HG02610 (cell line): ENCODE data around the gene HEATR1.
A peak's percentile ranks its signal among the peaks of the same experiment; 100 is the strongest.

Experiments
- ATAC-seq: cut with Tn5 transposase; IDR thresholded peaks from one replicate; pipeline ENCODE4 v1.9.1; 2021; ENCODE audit warnings: mild to moderate bottlenecking, moderate library complexity; ENCODE audit not compliant: unreplicated experiment

HEATR1 gene

DNA sequence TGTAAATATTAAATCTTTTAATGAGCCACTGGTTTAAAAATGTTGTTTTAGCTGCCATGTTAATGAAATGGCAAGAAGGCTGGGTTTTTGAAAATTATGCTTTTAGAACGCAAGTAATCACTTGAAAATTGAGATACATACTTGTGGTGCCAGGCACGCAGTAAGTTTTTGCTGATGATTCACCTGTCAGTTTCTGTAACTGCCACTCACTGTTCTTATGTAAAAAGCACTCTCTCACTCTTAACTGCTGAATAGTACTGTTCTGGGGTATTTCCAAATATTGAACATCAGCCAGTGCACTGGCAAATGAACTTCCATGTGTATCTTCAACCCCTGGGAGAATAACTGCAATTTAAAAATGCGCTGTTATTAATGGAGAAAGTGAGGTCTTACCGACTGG, 62.6 kb downstream of the HEATR1 start:
- no peak for ATAC-seq

GRCh38 chr1:236540813-236541465, 63.4 kb downstream of the HEATR1 start:
- ATAC-seq: no peak

- no peak for ATAC-seq
These were observed 67.8 kb downstream of the HEATR1 start for GRCh38 chr1:236536540-236536939.

DNA sequence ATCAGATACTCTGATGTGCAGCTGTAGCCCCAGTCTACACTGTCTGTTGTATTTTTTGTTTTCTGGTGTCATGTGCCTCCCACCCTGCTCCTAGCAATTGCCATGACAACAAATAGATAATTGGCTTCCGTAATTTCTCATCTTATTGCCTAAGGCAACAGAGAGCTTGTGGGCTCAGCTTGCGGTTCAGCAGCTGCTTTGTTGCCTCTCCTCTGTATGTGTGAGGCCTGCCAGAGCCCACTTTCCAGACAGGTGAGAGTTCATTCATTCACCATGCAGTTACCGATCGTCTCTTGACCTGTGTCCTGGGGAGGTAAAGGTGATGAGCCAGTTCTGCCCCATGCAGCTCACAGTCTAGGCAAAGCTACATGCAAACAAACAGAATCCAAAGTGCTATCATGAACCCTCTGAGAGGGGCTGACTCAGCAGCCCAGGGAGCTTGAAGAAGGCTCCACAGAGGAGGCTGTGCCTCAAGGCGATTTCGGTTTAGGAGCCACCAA, 68.6 kb downstream of the HEATR1 start:
- no peak for ATAC-seq

- ATAC-seq: no peak
These were observed 69.1 kb downstream of the HEATR1 start for GRCh38 chr1:236535190-236535589.

DNA sequence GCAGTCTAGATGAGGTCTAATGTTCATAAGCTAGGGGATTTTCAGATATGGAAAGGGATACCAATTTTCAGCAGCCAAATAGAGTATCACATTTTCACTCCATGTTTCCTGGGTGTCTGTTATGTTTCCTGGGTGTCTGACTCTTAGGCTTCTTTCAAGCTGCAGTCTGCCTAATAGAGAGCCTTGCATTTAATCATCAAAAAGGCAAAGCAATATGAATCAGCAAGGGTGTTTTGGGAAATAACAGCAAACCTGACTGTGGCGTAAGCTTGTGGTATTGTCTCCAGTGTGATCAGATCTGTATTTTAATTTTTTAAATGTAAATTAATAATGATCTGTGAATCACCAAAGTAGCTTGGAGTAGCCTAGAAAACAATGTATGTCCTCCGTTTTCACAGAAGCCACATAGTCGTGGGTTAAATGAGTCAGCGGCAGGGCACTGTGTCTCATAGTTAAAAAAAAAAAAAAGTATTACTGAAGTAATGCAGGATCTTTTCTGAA, 70.1 kb downstream of the HEATR1 start:
- no peak for ATAC-seq

- no peak for ATAC-seq
These were observed 71.5 kb downstream of the HEATR1 start for GRCh38 chr1:236532850-236533249.

GRCh38 chr1:236530959-236531358, 73.4 kb downstream of the HEATR1 start:
- no peak for ATAC-seq

- no peak for ATAC-seq
These were observed 74.0 kb downstream of the HEATR1 start for GRCh38 chr1:236530286-236530685.

GRCh38 chr1:236526079-236526478, 78.2 kb downstream of the HEATR1 start:
- ATAC-seq: no peak

GRCh38 chr1:236524895-236525184, 79.5 kb downstream of the HEATR1 start:
- ATAC-seq: peak; percentile 7

DNA sequence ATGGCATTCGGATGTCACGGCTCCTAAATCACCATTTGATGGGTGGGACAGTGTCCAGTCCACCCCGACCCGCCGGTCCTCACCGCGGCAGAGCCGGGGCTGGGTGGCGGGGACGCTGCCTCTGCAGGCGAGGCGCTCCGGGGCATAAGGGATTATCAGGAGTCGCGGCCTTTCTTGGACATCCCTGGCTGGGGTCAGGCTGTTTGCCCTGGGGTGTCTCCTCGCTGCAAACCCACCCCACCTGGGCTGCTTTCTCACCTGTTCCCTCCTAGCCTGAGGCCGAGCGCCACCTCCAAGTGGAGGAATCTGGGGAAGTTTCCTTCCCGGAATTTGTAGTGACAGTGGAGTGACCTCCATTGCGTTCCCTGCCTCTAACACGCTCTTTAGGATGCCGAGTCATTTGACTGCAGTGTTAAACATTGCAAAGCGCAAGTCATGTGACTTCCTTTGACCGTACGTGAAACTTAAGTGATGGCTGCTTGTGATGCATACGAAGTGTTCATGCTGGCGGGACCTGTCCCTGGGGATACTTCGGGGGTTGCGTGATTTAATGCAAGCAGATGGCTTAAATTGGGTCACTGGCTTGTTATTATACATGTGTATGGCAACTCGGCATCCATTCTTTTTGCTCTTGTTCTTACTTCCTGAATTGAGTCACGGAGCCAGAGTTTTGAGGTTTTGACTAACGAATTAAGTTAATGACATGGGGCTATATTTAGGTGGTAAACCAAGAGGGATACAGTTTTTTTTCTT, 80.0 kb downstream of the HEATR1 start:
- ATAC-seq: peak; percentile 92

DNA sequence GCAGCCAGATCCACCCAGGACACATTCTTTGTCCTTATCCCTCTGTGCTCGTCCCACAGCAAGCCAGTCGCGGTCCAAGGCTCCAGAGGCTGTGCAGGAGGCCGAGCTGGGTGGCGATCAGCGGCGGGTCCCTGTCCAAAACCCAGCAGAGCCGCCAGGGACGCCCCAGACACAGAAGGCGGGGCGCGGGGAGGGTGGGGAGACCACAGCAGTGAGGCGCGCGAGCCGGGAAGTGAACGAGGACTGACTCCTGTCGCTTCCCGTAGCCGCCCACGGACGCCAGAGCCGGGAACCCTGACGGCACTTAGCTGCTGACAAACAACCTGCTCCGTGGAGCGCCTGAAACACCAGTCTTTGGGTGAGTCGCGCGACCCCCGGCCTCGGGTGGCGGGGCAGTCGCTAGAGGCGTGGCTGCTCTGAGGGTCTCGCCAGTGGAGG, 80.6 kb downstream of the HEATR1 start, which contains the start of gene LGALS8:
TSS of gene LGALS8 (plus strand) at position 279 of the 438 bp plus-strand sequence. CDS start 2,089 bp downstream, outside the sequence.
- ATAC-seq: peak; percentile 43

GRCh38 chr1:236522937-236523703, 81.2 kb downstream of the HEATR1 start:
- peak; percentile 2 for ATAC-seq

GRCh38 chr1:236520445-236521005, 83.8 kb downstream of the HEATR1 start:
- ATAC-seq: no peak

- no peak for ATAC-seq
These were observed 86.0 kb downstream of the HEATR1 start for GRCh38 chr1:236518322-236518721.

GRCh38 chr1:236516929-236517704, 87.2 kb downstream of the HEATR1 start:
- no peak for ATAC-seq

- no peak for ATAC-seq
These were observed 88.8 kb downstream of the HEATR1 start for GRCh38 chr1:236515443-236515958.

DNA sequence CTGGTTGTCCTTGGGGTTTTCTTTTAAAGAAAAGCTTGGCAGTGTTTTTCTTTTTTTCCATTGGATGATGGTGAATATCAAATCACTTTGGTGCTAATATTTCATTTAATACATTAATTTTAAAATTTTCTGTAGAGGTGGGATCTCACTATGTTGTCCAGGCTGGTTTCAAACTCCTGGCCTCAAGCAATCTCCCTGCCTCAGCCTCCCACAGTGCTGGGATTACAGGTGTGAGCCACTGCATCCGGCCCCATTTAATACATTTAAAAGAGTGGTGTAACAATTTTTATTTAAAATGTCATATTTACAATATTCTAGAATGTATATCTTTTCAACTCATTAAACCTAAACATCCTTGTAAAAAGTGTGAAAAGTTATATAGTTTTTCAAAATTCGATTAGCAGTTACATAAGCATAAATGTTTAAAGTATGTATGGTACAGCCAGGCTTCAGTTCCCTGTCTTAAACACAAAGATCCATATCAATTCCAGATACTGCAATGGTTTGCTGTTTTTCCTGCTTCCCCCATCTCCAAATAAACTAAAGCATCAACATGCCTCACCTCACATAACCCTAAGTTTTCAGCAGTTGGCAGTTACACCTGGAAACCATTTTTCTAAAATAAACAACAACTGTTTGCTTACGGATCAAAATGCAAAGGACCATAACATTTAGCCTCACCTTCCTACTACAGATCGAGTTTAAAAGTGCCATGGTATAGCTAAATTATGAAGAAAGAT, 89.4 kb downstream of the HEATR1 start:
- no peak for ATAC-seq
